HL-60 (cell line): ENCODE data around the gene ANKRD13B.

ENCODE experiments used
- DNase-seq, 2 experiments: peaks; one replicate each; pipeline ENCODE4 v3.0.0-alpha.2; 2010 to 2020; ENCODE audit warnings: low read depth in 1 of 2, low spot score in 1 of 2
- H3K27ac ChIP-seq: fragments of 250-450 bp; sonication (Bioruptor Pico); replicated peaks from 2 replicates; pipeline ENCODE4 v1.5.1; 2020; ENCODE audit warnings: mild to moderate bottlenecking, moderate library complexity
- H3K27me3 ChIP-seq: fragments of 250-450 bp; sonication (Bioruptor Pico); 2 replicates; pipeline ENCODE4 v1.5.1; 2021; ENCODE audit warnings: mild to moderate bottlenecking, moderate library complexity; ENCODE audit not compliant: insufficient read depth, poor library complexity, severe bottlenecking
- H3K4me3 ChIP-seq: replicated peaks from 2 replicates; pipeline ENCODE4 v1.5.1; 2011; ENCODE audit warnings: mild to moderate bottlenecking, control low read depth, low read length; ENCODE audit not compliant: insufficient read depth
- GABPA ChIP-seq: IDR thresholded peaks from 2 replicates; pipeline ENCODE4 v1.6.1; 2012; ENCODE audit warnings: low read depth
- POLR2AphosphoS5 ChIP-seq: IDR thresholded peaks from 2 replicates; pipeline ENCODE4 v1.6.1; 2012; ENCODE audit warnings: low read depth
- SPI1 ChIP-seq: IDR thresholded peaks from 2 replicates; pipeline ENCODE4 v1.6.1; 2012; ENCODE audit warnings: low read depth, mild to moderate bottlenecking, borderline replicate concordance
- long read RNA-seq: library from polyadenylated mRNA; unstranded; transcript quantifications from one replicate; pipeline ENCODE4 v2.0.0, GENCODE V29; 2020
- TF ChIP-seq, protein P1 (sequence below): IDR thresholded peaks from 2 replicates; pipeline ENCODE4 v1.6.1; 2012; ENCODE audit warnings: low read depth; ENCODE audit not compliant: insufficient replicate concordance
- TF ChIP-seq, protein P2 (sequence below): IDR thresholded peaks from one replicate; pipeline ENCODE4 v1.5.1; 2011; ENCODE audit warnings: low read length, control low read depth, inconsistent platforms; ENCODE audit not compliant: insufficient read depth

ANKRD13B gene
- long read RNA-seq, partial matches to known transcripts: 1 of 1 reads
- long read RNA-seq, other reads (novel, unspliced or antisense): 0 of 1 reads

DNA sequence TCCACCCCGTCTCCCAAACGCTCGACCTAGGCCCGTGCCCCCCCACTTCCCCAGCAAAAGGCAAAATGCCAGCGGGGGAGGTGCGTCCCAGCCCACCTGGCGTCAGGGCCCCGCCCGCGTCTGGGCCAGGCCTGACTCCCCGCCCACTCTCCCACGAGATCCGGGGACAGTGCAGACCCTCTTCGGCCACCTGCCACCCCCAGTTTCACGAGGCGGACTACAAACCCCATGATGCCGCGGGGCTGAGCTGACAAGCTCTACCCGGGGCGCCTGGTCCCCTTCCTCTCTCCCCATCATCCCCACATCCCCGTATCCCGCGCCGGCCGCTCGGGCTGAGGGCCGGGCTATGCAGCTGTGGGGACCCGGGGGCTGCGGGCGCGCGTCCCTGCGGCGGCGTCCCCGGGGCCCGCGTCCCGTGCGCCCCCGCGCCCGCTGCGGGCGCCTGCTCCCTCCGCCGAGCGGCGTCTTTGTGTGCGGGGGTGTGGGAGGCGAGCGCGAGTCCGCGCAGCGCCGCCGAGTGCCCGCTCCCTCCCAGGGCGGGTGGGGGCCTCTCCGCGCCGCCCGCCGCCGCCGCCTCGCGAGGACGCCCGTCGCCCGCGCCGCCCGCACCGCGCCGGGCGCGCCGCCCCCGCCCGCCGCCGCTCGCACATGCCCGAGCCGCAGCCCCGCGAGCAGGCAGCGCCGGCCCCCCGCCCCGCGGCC is at the start of gene ANKRD13B:
Gene ANKRD13B, plus strand, starts transcription at position 283 of the 702 bp plus-strand sequence. CDS start 490 bp downstream, outside the sequence.
- no peaks in the 10 kb centered on the region for H3K27me3 ChIP-seq
- TF ChIP-seq SPI1: peak; percentile 43; the same call in 1 of the 2 replicates
- TF ChIP-seq, protein P1, sequence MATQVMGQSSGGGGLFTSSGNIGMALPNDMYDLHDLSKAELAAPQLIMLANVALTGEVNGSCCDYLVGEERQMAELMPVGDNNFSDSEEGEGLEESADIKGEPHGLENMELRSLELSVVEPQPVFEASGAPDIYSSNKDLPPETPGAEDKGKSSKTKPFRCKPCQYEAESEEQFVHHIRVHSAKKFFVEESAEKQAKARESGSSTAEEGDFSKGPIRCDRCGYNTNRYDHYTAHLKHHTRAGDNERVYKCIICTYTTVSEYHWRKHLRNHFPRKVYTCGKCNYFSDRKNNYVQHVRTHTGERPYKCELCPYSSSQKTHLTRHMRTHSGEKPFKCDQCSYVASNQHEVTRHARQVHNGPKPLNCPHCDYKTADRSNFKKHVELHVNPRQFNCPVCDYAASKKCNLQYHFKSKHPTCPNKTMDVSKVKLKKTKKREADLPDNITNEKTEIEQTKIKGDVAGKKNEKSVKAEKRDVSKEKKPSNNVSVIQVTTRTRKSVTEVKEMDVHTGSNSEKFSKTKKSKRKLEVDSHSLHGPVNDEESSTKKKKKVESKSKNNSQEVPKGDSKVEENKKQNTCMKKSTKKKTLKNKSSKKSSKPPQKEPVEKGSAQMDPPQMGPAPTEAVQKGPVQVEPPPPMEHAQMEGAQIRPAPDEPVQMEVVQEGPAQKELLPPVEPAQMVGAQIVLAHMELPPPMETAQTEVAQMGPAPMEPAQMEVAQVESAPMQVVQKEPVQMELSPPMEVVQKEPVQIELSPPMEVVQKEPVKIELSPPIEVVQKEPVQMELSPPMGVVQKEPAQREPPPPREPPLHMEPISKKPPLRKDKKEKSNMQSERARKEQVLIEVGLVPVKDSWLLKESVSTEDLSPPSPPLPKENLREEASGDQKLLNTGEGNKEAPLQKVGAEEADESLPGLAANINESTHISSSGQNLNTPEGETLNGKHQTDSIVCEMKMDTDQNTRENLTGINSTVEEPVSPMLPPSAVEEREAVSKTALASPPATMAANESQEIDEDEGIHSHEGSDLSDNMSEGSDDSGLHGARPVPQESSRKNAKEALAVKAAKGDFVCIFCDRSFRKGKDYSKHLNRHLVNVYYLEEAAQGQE: no peak
- DNase-seq: no peak
- H3K27ac ChIP-seq: peak within 1 kb of the TSS; percentile 5; the same call in 1 of the 2 replicates
- H3K4me3 ChIP-seq: peak within 1 kb of the TSS; percentile 70

DNA sequence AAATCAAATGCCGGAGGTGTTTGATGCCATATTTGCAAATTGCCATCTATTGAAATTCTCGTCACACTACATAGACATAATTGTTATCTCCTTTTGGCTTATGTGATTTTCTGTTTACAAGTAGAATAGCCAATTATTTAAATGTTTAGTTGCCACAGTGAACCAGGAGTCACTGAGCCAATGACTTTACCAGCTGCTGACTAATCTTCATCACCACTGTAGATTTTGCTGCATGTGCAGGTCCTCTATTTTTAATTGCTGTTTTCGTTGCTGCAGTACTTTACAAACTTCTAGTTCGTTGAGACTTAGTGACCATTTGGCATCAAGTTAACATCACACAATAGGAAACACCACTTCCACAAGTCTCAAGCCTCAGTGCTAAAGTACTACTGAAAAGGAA is 48.9 kb upstream of the ANKRD13B start:
- H3K27me3 ChIP-seq: no peaks in the 10 kb centered on the region
- no peak for DNase-seq
- H3K4me3 ChIP-seq: no peak overlapping the region
- TF ChIP-seq SPI1 (no peak), POLR2AphosphoS5 (no peak)
- TF ChIP-seq, protein P2, sequence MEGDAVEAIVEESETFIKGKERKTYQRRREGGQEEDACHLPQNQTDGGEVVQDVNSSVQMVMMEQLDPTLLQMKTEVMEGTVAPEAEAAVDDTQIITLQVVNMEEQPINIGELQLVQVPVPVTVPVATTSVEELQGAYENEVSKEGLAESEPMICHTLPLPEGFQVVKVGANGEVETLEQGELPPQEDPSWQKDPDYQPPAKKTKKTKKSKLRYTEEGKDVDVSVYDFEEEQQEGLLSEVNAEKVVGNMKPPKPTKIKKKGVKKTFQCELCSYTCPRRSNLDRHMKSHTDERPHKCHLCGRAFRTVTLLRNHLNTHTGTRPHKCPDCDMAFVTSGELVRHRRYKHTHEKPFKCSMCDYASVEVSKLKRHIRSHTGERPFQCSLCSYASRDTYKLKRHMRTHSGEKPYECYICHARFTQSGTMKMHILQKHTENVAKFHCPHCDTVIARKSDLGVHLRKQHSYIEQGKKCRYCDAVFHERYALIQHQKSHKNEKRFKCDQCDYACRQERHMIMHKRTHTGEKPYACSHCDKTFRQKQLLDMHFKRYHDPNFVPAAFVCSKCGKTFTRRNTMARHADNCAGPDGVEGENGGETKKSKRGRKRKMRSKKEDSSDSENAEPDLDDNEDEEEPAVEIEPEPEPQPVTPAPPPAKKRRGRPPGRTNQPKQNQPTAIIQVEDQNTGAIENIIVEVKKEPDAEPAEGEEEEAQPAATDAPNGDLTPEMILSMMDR: no peak
- no peak overlapping the region for H3K27ac ChIP-seq

DNA sequence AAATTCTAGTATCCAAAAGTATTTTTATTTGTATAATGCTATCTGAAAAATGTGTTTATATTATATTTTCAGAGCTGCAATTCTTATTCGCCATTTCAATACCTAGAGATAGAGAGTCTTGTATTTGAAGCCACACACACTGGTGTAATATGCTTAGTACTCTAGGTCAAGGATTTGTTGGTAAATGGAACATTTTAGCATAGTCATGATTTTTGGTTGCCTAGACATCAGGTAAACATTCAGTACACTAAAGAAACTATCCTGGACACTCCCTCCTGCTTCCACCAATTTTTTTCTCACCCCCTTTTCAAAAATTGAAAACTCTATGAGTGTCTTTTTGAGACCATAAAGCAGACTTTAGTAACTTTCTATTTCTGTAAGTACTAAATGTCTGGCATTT is 46.8 kb upstream of the ANKRD13B start:
- DNase-seq: no peak
- Histone ChIP-seq H3K27ac (no peak overlapping the region), H3K4me3 (no peak overlapping the region), H3K27me3 (no peaks in the 10 kb centered on the region)
- no peak for TF ChIP-seq GABPA
- TF ChIP-seq, protein P2: no peak
- TF ChIP-seq SPI1: no peak
- no peak for TF ChIP-seq POLR2AphosphoS5
- TF ChIP-seq, protein P1: no peak

DNA sequence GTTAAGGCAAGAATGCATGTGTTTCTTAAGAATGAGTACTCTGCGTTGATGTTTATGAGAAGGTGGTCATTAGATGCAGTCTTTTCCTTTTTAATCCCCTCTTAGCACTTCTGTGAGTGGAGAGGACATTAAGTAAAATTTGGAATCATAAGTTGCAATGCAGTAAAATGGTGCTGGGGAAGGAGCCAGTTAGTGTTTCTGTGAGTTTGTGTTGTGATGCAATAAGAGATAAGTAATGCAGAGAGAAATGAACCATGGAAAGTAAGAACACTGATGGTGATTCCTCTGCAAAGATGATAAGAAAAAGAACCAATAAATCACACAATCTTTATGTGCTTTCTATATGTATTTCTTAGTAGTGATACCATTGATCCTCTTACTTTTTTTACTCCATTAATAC is 46.1 kb upstream of the ANKRD13B start:
- H3K27me3 ChIP-seq: no peaks in the 10 kb centered on the region

More for the DNA sequence above, 46.1 kb upstream of the ANKRD13B start:
- Histone ChIP-seq H3K27ac (no peak overlapping the region), H3K4me3 (no peak overlapping the region)
- no peak for DNase-seq
- TF ChIP-seq GABPA: no peak
- TF ChIP-seq, protein P1: no peak
- TF ChIP-seq, protein P2: no peak
- no peak for TF ChIP-seq POLR2AphosphoS5
- TF ChIP-seq SPI1: no peak
